SKM-1 treated with dmso at 0.1 percent for 144 hours (cell line): ENCODE data around the gene GRID2IP.
"Not testable (repeated sequence)": the region's sequence is repeated elsewhere in the genome, so short reads cannot be mapped to it uniquely, and the experiment has no call there.

Source experiments
- DNase-seq: peaks from one replicate; lab custom pipeline; 2025; ENCODE audit not compliant: unreplicated experiment; lab: John Stamatoyannopoulos, UW

The GRID2IP gene

DNA sequence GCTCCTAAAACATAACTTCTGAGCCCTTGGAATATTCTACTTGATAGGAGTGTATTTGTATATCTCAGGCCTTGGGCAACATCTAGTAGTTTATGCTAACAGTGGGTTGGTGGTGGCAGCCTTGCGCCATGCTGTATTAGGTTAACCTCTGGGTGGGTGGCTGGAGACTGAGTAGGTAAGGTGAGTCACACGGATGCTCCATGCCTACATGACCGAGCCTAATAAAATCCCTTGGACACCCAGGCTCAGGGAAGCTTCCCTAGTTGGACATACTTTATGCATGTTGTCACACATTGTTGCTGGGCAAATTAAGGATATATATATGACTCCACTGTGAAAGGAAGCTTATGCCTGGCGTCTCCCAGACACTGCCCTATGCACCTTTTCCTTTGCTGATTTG lies 97.5 kb downstream of the GRID2IP start:
- no peak for DNase-seq

DNA sequence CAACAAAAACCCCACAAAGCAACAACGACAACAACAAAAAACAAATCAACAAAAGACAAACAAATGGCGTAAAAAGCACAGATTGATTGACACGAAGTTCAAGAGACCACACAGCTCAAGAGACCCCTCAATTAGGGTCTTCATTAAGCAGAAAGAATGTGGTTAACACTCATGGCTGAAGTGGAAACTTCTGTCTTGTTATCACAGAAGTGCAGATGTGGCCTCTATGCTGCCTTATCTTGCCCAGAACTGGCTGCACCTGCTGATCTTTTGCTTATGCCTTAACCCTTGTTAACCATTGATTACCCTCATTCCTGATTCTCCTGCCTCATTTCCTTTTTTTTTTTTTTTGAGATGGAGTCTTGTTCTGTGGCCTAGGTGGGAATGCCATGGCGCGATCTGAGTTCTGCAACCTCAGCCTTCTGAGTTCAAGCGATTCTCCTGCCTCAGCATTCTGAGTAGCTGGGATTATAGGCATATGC lies 100.0 kb downstream of the GRID2IP start:
- DNase-seq: no peak

DNA sequence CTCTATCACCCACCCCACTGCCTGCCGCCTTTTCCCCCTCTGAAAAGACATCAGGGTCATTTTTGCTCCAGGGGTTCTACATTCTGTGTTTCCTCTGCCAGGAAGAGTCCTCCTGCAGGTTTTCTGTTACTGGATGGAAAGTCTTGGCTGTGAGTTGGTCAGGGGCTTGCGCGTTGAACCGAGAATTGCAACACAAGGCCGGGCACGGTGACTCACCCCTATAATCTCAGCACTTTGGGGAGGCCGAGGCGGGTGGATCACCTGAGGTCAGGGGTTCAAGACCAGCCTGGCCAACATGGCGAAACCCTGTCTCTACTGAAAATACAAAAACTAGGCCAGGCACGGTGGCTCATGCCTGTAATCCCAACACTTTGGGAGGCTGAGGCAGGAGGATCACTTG lies 100.7 kb downstream of the GRID2IP start:
- not testable (repeated sequence) for DNase-seq

- not testable (repeated sequence) for DNase-seq
Measured at GRCh38 chr7:6449884-6450283, 101.4 kb downstream of the GRID2IP start.

DNA sequence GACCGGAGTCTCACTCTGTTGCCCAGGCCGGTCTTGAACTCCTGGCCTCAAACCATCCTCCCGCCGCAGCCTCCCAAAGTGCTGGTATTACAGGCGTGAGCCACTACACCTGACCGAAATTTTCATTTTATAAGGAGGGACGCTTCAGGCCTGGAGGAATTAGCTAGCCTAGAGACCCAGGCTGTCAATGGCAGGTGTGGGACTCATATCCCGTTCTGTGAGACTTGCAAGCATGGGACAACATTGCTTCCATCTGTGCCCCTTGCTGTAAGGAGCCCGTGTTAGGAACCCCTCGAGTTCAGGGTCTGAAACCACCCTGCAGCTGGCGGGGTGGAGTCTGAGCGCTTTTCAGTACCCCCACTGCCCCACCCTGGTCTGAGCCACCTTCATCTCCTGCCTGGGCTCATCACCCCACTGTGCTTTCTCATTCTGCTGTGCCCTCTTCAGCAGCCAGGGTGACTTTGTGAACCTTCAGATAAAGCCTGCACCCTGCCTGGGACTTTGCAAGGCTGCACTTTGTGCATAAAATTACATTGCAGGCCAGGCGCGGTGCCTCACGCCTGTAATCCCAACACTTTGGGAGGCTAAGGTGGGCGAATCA lies 102.2 kb downstream of the GRID2IP start:
- DNase-seq: no peak

- peak; percentile 86 for DNase-seq
Measured at GRCh38 chr7:6447581-6448199, 103.6 kb downstream of the GRID2IP start, which contains the start of gene DAGLB. Gene DAGLB (minus strand): TSS chr7:6447954. CDS start chr7:6447842, 112 bp downstream.
